ENCODE measurements around the gene CASQ1. TPM values are rescaled to one million over a fixed set of nuclear protein-coding genes. Genes with fewer than 3 reads are reported as not detected.

The CASQ1 gene
- total RNA-seq, 1 donor, result not detected

DNA sequence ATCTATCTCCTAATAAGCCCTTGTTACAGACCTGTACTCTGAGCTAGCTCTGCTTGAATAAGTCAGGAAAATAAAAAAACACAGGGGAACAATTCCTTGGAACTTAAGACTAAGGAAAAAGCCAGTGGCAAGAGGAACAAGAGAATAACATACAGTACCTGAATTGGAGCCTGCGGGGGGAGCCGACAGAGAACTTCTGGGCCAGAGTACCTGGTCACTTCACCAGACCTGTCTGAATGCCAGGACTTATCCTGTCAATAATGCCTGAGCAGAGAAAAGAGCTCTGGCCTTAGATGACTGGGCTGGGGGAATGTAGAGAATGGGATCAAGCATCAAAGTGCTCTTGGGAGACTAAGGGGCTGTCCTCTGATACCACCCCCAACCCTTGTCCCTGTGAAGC is 29.9 kb downstream of the CASQ1 start:
- TF ChIP-seq, protein P1, sequence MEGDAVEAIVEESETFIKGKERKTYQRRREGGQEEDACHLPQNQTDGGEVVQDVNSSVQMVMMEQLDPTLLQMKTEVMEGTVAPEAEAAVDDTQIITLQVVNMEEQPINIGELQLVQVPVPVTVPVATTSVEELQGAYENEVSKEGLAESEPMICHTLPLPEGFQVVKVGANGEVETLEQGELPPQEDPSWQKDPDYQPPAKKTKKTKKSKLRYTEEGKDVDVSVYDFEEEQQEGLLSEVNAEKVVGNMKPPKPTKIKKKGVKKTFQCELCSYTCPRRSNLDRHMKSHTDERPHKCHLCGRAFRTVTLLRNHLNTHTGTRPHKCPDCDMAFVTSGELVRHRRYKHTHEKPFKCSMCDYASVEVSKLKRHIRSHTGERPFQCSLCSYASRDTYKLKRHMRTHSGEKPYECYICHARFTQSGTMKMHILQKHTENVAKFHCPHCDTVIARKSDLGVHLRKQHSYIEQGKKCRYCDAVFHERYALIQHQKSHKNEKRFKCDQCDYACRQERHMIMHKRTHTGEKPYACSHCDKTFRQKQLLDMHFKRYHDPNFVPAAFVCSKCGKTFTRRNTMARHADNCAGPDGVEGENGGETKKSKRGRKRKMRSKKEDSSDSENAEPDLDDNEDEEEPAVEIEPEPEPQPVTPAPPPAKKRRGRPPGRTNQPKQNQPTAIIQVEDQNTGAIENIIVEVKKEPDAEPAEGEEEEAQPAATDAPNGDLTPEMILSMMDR (IDR thresholded peaks at IDR 0.05; ENCODE audit: insufficient read depth, low read depth, low read length), result no peak

GRCh38 chr1:160221089-160221488 is 30.7 kb downstream of the CASQ1 start:
- TF ChIP-seq, protein P1 (IDR thresholded peaks at IDR 0.05; ENCODE audit: insufficient read depth, low read depth, low read length), result no peak
- no peak for DNase-seq (ENCODE audit: low read depth)

More for the DNA sequence above, 29.9 kb downstream of the CASQ1 start:
- no peak overlapping the region for H3K4me3 ChIP-seq (ENCODE audit: low read depth, low read length)
- DNase-seq (ENCODE audit: low read depth), result no peak

GRCh38 chr1:160222546-160222945 is 32.2 kb downstream of the CASQ1 start:
- no peak overlapping the region for H3K4me3 ChIP-seq (ENCODE audit: low read depth, low read length)
- TF ChIP-seq, protein P1 (IDR thresholded peaks at IDR 0.05; ENCODE audit: insufficient read depth, low read depth, low read length), result no peak
- DNase-seq (ENCODE audit: low read depth), result no peak

More at GRCh38 chr1:160221089-160221488, 30.7 kb downstream of the CASQ1 start:
- H3K4me3 ChIP-seq (ENCODE audit: low read depth, low read length), result no peak overlapping the region

- H3K4me3 ChIP-seq (ENCODE audit: low read depth, low read length), result no peak overlapping the region
- TF ChIP-seq, protein P1 (IDR thresholded peaks at IDR 0.05; ENCODE audit: insufficient read depth, low read depth, low read length), result no peak
- no peak for DNase-seq (ENCODE audit: low read depth)
Observed at GRCh38 chr1:160224606-160225005, 34.2 kb downstream of the CASQ1 start.

DNA sequence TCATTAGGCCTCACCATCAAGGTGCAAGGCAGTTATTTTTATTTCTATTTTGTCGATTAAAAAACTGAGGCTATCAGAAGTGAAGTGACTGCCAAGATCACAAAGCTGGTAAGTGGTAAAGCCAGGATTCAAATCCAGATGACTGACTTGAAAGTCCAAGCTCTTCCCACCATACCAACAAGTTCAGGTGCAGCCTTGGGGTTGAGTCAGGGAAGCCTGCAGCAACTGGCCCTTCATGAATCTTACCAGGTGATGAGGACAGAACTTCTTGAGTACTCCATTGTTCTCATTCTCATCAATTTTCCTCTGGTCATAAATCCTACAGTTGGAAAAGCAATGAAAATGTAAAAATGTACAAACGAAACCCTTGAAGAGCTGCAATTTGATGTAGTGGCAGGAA is 35.0 kb downstream of the CASQ1 start:
- TF ChIP-seq, protein P1 (IDR thresholded peaks at IDR 0.05; ENCODE audit: insufficient read depth, low read depth, low read length), result no peak
- no peak overlapping the region for H3K4me3 ChIP-seq (ENCODE audit: low read depth, low read length)
- DNase-seq (ENCODE audit: low read depth), result no peak

DNA sequence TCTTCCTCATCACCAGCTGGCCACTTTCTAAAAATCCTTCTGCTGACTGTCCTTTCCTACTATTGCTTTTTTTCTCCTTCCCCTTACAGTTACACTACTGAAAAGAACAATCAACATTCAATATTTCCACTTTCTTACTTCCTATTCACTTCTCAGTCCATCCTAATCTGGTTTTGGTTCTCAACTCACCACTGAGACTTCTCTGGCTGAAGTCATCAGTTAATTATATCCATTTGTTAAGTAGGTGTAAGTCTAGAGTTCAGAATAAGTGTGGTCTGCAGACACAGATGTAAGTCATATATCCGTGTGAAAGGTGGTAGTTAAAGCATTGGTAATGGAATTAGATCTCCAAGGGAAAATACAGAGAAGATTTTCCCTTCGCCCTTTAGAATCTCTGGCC is 36.2 kb downstream of the CASQ1 start:
- TF ChIP-seq, protein P1 (IDR thresholded peaks at IDR 0.05; ENCODE audit: insufficient read depth, low read depth, low read length), result no peak
- DNase-seq (ENCODE audit: low read depth), result no peak
- no peak overlapping the region for H3K4me3 ChIP-seq (ENCODE audit: low read depth, low read length)

DNA sequence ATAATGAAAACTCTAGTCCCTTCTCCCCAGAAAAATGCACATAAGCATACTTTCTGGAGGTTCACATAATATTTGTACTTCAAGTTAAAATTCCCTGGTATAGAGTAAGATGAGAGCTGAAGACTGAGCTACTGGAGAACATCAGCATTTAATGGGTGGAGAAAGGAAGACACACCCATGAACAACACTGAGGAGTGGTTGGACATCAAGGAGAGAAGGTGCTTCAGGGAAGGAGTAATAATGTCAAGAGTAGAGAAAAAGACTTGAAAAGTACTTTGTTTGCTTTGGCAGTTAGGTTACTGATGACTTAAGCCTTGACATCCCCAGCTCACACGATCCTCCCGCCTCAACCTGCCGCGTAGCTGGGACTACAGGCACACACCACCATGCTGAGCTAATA is 36.7 kb downstream of the CASQ1 start:
- no peak overlapping the region for H3K4me3 ChIP-seq (ENCODE audit: low read depth, low read length)
- TF ChIP-seq, protein P1 (IDR thresholded peaks at IDR 0.05; ENCODE audit: insufficient read depth, low read depth, low read length), result no peak
- DNase-seq (ENCODE audit: low read depth), result no peak
